ENCODE results near the gene CHST12.

The CHST12 gene

DNA sequence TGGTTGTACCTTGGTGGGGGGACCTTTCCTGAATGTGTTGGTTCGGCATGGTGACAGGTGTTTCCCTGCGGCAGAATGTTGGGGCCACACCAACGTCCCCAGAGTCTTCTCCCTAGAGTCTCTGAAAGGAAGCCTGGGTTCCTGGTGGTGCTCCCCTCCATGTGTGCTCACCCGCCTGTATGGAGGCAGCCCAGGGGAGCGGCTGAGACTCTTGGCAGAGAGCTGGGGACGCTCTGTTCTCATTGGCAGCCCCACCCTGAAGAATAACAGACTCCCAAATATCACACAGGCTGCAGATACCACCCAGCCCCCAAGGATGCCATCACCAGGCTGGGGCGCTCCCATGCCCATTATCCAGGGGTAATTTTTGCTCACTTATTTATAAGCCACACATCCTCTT, 34.8 kb downstream of the CHST12 start:
- no peak overlapping the region for H3K4me3 ChIP-seq (ENCODE audit: low read depth, low read length)
- DNase-seq (ENCODE audit: low read depth) = no peak
- no peak for TF ChIP-seq POLR2A (IDR thresholded peaks at IDR 0.05; ENCODE audit: extremely low read depth, insufficient read length)
- TF ChIP-seq, protein P1, sequence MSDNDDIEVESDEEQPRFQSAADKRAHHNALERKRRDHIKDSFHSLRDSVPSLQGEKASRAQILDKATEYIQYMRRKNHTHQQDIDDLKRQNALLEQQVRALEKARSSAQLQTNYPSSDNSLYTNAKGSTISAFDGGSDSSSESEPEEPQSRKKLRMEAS (IDR thresholded peaks at IDR 0.05; ENCODE audit: low read depth, low read length) = no peak

DNA sequence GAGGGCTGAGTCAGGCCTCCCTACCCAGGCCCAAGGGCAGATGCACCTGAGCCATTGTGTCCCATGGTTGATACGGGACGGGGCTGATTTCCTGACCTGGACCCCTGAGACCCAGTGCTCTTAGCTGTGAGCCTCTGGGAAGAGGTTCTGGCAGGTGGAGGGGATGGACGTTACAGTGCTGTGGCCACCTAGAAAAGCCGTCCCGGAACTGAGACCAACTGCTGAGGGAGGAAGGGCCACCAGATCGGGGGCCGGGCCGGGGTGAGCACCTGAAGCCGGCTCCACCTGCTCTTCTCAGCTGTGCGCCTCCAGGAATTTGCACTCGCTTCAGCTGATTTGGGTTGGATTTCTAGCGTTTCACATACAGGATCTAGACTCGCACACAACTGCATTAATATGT, 35.4 kb downstream of the CHST12 start:
- no peak overlapping the region for H3K4me3 ChIP-seq (ENCODE audit: low read depth, low read length)
- no peak for TF ChIP-seq POLR2A (IDR thresholded peaks at IDR 0.05; ENCODE audit: extremely low read depth, insufficient read length)
- TF ChIP-seq, protein P2, sequence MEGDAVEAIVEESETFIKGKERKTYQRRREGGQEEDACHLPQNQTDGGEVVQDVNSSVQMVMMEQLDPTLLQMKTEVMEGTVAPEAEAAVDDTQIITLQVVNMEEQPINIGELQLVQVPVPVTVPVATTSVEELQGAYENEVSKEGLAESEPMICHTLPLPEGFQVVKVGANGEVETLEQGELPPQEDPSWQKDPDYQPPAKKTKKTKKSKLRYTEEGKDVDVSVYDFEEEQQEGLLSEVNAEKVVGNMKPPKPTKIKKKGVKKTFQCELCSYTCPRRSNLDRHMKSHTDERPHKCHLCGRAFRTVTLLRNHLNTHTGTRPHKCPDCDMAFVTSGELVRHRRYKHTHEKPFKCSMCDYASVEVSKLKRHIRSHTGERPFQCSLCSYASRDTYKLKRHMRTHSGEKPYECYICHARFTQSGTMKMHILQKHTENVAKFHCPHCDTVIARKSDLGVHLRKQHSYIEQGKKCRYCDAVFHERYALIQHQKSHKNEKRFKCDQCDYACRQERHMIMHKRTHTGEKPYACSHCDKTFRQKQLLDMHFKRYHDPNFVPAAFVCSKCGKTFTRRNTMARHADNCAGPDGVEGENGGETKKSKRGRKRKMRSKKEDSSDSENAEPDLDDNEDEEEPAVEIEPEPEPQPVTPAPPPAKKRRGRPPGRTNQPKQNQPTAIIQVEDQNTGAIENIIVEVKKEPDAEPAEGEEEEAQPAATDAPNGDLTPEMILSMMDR (IDR thresholded peaks at IDR 0.05; ENCODE audit: low read depth, low read length) = no peak
- no peak for DNase-seq (ENCODE audit: low read depth)

DNA sequence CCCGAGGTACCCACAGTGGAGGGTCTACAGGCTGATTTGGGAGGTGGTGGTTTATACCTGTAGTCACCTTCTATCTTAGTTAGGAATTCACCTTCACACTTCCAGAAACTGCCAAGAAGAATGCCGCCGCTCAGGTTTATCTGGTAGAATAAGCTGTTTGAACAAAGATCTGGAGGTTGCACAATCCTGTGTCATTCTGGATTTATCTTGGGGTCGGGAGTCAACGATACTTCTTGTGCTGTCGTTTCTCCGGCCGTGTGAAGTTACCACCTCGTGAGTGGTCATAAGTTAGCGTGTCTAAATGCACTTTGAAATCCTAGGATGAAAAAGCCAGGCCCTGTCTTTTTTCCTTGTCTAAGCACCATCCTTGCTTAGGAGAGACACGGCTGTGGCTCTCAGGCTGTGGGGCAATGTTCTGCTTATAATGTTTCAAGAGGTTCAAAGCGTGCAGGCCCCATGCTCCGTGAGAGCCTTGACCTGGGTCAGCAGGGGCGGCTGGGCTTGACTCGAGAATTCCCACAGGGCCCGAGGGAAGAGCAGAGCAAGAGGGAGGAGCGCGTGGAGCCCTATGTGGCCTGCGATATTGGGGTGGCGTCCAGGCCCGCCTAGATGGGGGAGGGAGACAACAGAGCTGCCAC, 37.3 kb downstream of the CHST12 start:
- TF ChIP-seq, protein P2 (IDR thresholded peaks at IDR 0.05; ENCODE audit: low read depth, low read length) = no peak
- TF ChIP-seq POLR2A (IDR thresholded peaks at IDR 0.05; ENCODE audit: extremely low read depth, insufficient read length) (no peak), MYC (IDR thresholded peaks at IDR 0.05; ENCODE audit: low read depth, low read length) (no peak)
- TF ChIP-seq, protein P1 (IDR thresholded peaks at IDR 0.05; ENCODE audit: low read depth, low read length) = no peak
- no peak overlapping the region for H3K4me3 ChIP-seq (ENCODE audit: low read depth, low read length)
- DNase-seq (ENCODE audit: low read depth) = no peak

DNA sequence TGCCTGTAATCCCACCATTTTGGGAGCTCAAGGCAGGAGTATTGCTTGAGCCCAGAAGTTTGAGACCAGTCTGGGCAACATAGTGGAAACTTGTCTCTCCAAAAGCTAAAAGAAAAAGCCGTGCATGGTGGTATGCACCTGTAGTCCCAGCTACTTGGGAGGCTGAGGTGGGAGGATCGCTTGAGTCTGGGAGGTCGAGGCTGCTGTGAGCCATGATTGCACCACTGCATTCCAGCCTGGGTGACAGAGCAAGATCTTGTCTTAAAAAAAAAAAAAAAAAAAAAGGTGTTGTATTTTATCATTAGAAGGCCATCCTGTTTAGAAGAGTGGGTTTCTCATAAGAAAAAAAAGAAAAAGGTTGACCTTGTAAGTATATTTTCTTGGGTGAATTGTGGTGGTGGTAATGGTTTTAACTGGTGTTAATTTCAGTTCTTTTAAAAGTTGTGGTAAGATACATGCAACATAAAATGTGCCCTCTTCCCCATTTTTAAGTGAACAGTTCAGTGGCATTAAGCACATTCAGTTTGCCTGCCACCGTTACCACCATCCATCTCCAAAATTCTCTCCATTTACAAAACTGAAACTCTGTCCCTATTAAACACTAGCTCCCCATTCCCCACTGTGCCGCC, 38.1 kb downstream of the CHST12 start:
- peak; percentile 43 for DNase-seq (ENCODE audit: low read depth)
- no peak overlapping the region for H3K4me3 ChIP-seq (ENCODE audit: low read depth, low read length)
- TF ChIP-seq, protein P1 (IDR thresholded peaks at IDR 0.05; ENCODE audit: low read depth, low read length) = no peak
- TF ChIP-seq MYC (IDR thresholded peaks at IDR 0.05; ENCODE audit: low read depth, low read length) (no peak), POLR2A (IDR thresholded peaks at IDR 0.05; ENCODE audit: extremely low read depth, insufficient read length) (no peak)
- TF ChIP-seq, protein P2 (IDR thresholded peaks at IDR 0.05; ENCODE audit: low read depth, low read length) = no peak

DNA sequence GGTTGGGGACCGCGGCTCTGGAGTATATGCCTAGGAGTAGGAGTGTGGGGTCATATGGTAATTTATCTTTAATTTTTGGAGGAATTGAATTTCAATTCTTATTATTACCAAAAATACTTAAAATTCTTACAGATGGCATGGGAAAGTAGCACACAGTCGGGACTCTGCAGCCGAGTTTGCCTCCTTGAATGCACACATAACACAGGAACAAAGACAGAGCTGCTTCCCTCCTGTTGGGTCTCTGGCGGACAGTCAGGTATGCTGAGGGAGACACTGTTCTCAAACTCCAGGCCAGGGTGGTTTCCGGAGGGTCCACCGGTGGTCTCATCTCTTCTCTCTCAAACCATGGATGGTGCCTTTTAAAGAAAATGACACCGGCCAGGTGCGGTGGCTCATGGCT, 40.1 kb downstream of the CHST12 start:
- no peak for DNase-seq (ENCODE audit: low read depth)
- H3K4me3 ChIP-seq (ENCODE audit: low read depth, low read length) = no peak overlapping the region
- TF ChIP-seq POLR2A (IDR thresholded peaks at IDR 0.05; ENCODE audit: extremely low read depth, insufficient read length) = no peak

DNA sequence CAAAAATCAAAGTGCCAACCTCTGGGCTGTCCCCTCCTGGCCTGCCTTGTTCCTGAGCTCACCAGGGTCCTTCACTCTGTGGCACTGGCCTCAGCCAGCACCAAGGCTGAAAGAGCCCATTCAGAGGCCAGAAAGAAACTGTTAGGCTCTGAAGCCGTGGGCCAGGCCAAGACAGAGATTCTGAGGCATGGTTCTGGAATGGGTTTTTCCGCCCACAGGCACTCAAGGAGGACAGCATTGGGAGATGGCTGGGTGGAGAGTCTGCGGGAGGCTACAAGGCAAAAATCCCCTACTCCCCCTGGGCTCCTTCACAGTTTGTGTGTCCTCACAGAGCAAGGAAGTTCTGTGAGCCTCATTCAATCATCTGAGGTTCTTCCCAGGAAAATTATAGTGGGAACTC, 41.1 kb downstream of the CHST12 start:
- TF ChIP-seq, protein P1 (IDR thresholded peaks at IDR 0.05; ENCODE audit: low read depth, low read length) = no peak
- no peak for TF ChIP-seq POLR2A (IDR thresholded peaks at IDR 0.05; ENCODE audit: extremely low read depth, insufficient read length)
- TF ChIP-seq, protein P2 (IDR thresholded peaks at IDR 0.05; ENCODE audit: low read depth, low read length) = no peak
- no peak for TF ChIP-seq MYC (IDR thresholded peaks at IDR 0.05; ENCODE audit: low read depth, low read length)
- DNase-seq (ENCODE audit: low read depth) = no peak
- H3K4me3 ChIP-seq (ENCODE audit: low read depth, low read length) = no peak overlapping the region

DNA sequence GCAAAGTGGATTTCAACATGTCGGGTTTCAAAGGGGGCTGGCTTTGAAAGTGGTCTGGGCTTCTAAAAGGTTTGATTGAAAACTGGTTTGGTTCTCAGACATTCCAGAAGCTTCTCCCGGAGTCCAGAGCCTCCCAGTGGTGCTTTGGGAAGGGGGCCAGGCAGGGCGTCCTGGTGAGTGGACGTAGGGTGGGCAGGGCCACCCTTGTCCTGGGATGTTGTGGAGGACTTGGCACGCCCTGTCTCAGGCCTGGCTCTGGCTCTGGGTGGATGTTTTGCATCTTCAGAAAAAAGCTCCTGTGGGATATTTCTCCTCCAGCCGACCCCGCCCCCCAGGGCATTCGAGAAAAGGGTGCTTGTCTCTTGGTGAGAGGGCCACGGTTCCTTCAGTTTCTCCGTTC, 41.6 kb downstream of the CHST12 start:
- TF ChIP-seq, protein P2 (IDR thresholded peaks at IDR 0.05; ENCODE audit: low read depth, low read length) = no peak
- TF ChIP-seq, protein P1 (IDR thresholded peaks at IDR 0.05; ENCODE audit: low read depth, low read length) = no peak
- TF ChIP-seq MYC (IDR thresholded peaks at IDR 0.05; ENCODE audit: low read depth, low read length) (no peak), POLR2A (IDR thresholded peaks at IDR 0.05; ENCODE audit: extremely low read depth, insufficient read length) (no peak)
- DNase-seq (ENCODE audit: low read depth) = no peak
- H3K4me3 ChIP-seq (ENCODE audit: low read depth, low read length) = no peak overlapping the region
